GM19463 (cell line): ENCODE results near the gene CST6.
"Not testable (repeated sequence)": the region's sequence is repeated elsewhere in the genome, so short reads cannot be mapped to it uniquely, and the experiment has no call there.

Experiments
- ATAC-seq: cut with Tn5 transposase; IDR thresholded peaks from one replicate; pipeline ENCODE4 v1.9.1; 2021; ENCODE audit warnings: mild to moderate bottlenecking, moderate library complexity; ENCODE audit not compliant: unreplicated experiment

CST6 gene

DNA sequence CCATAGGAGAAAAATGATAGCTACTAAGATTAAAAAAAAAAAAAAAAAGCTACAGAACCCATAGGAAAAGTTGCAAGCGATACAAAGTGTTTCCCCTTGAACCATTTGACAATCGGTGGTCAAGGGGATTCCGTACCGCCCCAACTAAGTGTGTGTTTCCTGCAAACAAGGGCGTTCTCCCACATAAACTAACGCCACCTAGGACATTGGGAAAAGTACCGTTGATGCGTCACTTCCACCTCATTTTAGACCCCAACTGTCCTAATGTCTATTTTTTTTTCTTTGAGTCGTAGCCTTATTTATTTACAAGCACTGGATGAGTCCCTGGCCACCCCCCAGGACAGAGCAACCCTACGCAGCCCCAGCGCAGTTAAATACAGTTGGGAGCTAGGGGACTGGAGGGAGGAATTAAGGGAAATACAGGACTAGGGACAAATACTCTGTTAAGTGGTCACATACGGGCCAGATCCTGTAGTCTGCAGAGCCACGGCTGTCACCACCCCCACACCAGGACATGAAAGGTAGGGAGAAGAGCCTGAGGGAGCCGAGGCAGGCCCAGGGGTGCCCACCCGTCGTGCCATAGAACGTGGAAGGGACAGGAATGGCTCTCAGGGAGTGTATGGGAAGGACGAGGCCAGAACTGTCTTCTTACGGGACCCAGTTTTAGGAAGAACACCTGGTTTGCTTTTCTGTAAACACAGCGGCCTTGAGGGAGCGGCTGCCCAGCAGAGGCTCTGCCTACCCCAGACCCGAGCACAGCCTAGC, 28.8 kb upstream of the CST6 start:
- no peak for ATAC-seq

DNA sequence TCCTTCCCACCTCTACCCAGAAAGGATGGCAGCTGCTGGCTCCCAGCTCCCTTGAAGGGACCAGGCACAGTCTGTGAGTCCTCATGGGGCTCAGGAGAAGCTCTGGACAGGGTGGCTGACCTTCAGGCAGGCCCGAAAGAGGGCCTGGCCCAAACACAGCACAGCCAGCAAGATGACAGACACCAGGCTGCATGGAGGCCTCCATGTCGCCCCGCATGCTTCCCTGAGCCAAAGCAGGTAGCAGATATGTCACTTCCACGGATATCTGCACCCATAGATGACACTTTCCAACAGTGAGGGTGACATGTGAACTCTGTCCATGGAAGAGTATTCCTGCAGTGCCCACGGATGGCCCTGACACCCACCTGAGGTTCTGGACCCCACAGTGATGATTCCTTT, 28.2 kb upstream of the CST6 start:
- no peak for ATAC-seq

DNA sequence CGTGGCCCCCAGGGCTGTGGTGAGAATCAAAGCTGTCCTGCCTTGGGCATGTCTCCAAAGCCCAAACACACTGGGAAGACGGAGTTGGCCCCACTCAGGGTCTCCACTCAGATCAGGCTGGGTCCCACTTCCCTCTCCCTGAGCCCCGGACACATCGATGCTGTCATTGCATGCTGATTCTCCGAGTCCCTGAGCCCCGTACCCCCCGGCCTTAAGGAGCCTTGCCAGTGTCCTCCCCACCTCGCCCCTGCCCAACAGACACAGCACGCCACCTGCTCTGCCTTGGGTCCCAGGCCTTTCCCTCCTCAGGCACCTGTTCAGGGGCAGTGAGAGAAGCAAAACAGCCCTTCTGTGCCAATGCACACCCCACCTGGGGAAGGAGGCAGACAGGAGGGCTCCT, 24.5 kb upstream of the CST6 start:
- no peak for ATAC-seq

DNA sequence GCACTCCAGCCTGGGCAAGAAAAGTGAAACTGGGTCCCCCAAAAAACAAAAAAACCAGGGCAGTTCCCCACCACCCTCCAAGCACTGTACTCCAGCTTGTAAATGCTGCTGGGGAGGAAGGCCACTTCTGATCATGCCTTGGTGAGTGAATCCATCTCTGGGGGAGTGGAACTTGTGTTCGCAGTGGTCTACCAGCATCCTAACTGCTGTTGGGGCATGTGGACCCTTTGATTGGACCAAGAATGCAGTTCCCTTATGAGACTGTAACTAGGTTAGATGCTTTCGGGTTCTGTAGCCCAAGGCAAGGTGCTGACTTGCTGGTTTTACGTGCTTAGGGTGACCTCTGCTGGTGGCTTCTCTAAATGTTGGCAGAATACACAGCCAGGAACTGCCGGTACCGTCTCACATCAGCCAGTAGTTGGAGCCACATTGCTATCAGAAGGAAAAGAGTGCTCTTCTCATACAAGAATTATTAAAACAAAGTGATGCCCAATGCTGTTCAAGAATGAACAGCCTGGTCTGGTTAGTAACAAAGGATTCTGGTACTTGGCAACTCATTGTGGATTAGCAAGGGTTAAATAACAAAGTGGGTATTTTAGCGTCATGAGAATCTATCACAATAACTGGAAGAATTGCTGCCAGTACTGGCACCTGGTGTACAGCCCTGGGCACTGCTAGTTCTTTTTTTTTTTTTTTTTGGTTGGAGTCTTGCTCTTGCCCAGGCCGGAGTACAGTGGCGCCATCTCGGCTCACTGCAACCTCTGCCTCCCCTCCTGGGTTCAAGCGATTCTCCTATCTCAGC, 22.8 kb upstream of the CST6 start:
- peak; percentile 92 for ATAC-seq

DNA sequence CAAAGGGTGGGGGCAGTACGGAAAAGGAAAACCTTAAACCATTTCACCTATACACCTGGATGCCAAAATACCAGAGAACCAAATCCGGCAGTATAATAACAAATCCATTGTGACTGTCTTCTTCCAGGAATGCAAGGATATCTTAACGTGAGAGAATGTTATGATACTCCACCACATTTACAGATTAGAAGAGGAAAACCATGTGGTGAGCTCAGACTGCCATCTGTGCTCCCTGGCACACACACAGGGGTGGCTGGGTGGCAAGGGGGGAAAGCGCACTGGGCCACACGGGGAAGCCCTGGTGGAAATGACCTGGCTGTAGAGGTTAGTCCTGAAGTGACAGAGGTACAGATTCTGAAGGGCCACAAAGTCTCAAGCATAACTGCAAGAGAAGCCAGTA, 19.8 kb upstream of the CST6 start:
- no peak for ATAC-seq

DNA sequence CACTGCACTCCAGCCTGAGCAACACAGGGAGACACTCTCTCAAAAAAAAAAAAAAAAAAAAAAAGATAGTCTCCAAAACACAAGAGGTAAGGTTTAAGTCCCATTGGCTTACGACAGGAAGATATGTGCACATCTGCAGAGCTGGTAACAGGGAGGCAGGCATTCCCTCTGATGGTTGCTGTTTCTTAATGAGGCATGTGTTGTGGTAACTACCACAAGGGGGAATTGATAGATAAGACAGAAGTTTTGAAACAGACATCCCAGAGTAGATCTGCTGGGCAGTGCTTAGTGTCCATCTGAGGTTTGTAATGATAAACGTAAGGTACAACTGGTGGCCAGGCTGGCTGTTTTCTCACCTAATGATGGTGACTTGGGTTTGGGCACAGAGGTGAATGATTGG, 14.5 kb upstream of the CST6 start:
- no peak for ATAC-seq

DNA sequence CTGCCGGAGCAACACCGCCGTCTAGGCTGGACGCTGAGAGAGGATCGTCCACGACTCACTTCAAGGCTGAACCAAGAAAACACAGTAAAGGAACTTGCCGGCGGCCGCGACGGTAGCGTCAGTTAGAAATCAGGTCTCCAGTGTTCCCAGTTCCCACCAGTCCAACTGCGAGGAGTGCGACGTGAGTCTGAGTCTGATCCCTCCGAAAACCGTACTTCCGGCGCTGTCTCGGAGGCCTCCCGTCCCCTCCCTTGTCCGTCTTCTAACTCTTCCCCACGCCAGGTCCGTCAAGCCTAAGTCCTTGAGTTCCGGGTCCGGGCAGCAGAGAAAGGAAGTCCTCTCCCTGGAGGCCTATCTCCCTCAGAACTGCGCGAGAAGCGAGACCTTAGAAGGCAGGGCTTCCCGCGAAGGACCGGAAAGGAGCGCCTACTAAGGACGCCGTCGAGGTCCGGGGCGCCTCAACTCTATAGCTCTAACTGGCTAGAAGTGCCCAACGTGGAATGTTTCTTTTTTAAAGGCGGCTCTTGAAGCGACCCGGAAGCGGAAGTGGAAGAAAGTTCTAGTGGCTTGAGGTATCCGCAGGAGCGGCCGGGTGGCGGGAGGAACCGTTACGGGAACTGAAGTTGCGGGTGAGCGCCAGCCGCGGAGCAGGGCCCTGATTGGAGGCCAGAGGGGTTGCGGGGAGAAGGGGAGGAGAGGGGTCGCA, 9.7 kb upstream of the CST6 start, which contains the start of the genes BANF1 and EIF1AD:
Gene BANF1, plus strand, starts transcription at position 562 of the 706 bp plus-strand sequence. CDS start 748 bp downstream, outside the sequence.
Gene EIF1AD, minus strand, starts transcription at position 216 of the 706 bp plus-strand sequence. CDS start 1,768 bp downstream, outside the sequence.
- ATAC-seq, result peak; percentile 84

DNA sequence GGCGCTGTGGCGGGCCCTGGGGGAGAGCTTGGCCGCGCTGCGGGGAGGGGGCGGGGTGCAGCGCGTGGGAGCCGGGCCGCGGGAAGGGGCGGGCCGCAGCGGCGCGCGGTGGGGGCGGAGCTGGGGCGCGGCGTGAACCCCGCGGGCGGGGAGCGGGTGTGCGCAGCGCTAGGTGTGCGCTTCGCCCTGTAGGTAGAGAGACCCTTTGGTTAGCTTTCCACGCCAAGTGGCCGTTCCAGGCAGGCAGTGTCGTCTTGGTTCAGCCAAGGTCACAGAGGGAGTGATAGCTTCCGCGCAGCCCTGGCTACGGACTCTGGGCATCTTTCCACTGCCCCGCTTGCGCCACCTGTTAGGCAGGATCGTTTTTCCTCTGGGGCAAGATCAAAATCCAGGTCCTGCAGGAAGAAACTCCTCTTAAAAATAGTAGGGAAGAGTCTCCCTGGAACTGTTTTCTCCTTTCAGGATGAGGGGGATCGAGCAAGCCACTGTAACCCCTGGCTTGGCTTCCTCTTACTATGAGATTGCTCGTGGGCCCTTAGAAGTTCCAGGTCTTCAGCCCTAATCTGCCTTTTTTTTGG, 9.1 kb upstream of the CST6 start:
- peak; percentile 46 for ATAC-seq

DNA sequence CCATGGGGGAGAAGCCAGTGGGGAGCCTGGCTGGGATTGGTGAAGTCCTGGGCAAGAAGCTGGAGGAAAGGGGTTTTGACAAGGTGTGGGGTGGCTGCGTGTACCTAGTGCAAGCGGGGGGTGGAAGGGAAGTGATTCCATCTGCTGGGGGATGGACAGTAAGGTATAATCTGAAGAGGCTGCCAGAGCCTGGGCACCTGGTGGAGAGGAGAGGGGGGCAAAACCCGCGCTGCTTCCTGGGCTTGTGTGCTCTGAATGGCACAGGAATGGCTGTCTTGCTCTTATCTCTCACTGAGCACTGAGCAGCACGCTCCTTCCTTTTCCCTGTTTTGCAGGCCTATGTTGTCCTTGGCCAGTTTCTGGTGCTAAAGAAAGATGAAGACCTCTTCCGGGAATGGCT, 8.5 kb upstream of the CST6 start:
- ATAC-seq, result no peak

DNA sequence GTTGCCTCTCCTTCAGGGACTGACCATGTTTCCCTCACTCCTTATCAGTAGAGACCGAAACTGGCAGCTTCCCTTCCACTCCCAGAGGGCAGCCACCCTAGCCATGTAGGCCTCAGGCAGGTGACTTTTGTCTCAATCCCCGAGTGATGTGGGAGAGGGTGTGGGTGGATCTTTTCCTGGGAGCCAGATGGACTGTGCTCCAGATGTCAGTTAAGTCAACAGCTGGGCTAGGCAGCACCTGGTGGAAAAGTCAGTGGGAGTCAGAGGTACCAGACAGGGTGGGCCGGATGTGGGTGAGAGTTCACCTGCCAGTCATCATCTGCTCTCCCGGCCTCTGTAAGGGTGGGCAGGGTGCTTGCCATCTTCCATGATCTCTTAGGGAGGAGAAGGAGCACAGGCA, 7.6 kb upstream of the CST6 start:
- no peak for ATAC-seq

DNA sequence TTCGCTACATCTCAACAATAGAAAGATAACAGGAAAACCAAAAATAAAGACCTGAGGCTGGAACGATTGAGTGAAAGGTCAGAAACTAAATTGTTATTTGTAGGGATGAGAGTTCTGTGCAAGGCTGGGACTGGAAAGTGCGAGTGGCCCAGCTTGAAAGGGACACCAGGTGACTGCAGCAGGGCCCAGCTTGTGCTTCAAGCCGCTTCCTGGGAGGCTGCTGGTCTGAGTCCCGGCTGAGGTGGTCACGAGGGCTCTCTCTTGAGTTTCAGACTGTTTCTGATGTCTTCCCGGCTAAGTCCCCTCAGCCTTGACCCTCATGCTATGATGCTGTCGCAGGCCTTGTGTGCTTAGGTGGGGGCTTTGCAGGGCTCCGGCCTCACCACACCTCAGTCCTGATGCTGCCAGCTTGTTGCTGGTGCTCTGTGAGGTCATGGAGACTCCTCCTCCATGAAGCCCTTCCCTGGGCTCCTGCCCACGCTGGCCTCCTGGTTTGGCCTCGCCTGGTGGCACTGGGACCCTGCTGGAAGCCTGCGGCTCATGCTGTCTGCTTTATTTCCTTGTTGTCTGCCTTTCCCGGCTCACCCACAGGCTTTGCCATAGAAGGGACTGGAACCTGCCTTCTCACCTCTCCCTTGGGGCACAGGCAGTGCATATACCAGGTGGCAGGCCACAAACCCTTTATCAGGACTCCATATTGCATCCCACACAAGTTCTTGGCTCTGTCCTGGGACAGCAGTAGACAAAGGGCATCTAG, 5.5 kb upstream of the CST6 start:
- ATAC-seq, result no peak

DNA sequence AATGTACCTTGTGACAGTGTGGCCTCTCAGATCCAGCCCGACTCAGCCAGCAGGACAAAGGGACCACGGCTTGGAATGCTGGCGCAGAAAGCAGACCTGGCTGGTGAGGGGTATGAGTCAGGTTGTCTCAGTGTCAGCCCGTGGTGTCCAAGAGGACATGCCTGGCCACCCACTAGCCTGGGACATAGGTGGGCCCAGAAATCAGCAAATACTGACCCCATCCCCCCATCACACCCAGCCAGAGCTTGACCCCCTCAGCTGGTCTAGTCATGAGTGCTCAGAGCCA, 5.0 kb upstream of the CST6 start:
- ATAC-seq, result no peak

DNA sequence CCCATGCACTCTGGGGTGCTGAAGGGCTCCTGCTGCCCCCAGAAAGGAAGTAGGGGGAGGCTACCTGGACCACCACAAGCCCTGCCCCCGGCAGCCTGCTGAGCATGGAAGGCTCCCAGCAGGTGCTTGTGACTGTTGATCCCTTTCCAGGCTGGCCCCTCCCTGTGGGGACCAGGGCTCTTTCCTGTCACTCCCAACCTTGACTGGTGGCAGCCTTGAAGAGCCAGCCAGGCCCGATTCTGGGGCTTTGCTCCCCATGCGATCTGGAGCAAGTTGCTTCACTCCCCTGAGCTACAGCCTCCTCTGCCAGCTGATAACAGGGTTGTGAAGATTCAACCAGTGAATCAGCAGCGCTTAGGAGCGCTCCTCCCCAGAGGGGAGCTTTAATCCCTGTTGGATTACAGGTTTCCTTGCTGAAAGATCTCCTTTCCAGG, 4.6 kb upstream of the CST6 start:
- ATAC-seq, result no peak

DNA sequence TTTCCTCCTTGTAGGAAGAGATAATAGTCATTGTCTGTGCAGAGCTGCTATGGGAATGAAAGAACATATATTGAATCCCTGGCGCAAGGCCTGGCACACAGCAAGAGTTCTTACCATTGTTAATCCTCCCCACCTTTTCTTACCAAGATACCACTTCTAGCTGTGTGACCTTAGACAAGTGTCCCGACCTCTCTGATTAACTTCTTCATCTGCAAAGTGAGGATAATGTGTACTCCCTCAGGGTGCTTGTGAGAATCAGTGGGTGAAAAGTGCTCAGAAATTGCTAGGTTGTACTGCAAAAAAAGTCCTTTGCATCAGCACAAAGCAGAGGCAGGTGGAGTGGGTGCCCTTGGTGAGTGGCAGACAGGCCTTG, 3.7 kb upstream of the CST6 start:
- no peak for ATAC-seq

DNA sequence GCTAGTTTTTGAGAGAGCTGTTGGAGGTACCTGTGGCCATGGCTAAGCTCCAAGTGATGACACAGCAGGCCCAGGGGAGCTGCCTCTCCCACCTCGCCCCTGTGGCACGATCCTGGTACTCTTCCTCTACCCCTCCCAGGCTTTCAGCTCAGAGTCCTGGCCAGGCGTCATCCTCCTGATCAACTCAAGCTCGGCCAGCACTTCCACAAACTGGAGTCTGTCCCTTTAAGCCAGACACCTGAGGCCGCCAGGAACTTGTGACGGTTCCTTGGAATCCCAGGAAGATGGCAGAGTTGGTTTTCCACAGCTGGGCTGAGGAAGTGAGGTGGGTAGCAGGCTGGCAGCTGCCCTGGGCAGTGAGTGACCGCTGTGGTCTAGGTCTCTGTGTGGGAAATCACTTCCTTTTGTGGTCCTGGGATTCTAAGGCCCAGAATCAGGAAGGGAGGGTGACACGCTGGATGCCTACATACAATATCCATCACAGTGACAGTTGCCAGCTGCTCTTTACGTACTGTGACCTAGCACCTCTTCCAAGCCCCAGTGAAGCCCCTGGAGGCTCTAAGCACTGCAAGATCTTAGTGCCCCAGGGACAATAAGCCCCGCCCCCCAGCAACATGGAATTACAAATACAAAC, 3.2 kb upstream of the CST6 start:
- no peak for ATAC-seq

DNA sequence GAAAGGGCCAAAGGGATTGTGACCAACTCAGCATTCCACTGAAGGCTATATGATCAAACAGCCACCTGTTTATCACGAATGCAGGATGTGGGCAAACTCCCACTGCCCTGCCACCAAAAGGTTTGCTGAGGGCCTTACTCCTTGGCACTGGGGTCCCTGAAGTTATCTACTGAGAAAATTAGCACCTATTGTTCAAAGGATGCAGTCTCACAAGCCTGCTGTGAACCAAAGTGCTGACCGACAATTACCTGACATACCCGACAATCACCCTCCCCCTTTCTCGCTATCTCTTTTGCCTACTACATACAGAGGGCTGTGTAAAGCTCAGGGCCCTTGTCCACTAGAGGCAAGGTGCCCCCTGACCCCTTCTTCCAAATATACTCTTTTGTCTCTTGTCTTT, 1.8 kb upstream of the CST6 start:
- ATAC-seq, result not testable (repeated sequence)

DNA sequence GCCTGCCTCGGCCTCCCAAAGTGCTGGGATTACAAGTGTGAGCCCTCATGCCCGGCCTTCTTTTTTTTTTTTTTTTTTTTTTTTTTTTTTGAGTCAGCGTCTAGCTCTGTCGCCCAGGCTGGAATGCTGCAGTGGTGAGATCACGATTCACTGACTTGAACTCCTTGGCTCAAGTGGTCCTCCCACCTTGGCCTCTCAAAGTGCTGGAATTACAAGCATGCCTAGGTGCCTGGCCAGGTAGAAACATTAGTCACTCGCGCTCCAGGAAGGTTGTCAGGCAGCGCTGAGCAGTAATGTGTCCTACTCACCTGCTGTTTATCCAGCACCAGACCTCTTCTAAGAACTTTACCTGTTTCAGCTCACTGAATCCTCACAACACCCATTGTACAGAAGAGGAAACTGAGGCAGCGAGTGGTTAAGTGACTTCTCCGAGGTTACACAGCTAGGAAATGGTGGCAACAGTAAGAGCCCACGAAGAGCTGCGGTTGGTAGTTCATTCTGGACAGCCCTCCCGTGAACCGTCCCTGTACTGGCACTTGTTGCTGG, 496 bp upstream of the CST6 start:
- no peak for ATAC-seq

DNA sequence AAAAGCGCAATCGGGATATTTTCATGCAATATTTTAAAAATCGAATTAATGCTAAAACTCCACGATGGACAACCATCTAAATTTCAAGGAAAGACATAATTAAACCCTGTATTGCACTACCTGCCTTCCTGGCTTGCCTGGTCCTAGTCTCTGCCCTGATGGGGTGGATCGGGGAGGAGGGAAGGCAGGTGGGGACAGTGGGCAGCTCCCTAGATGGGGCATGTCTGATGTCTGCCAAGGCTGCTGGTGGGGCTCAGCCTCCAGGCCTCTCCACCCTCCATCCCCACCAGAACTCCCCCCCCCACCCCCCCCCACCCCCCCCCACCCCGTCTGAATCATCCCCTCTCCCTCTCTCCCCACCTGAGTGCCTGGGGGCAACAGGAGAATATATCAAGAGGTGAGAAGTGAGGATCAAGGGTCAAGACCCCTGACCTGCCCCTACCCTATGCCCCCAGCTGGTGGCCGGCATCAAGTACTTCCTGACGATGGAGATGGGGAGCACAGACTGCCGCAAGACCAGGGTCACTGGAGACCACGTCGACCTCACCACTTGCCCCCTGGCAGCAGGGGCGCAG, 650 bp downstream of the CST6 start:
- no peak for ATAC-seq

DNA sequence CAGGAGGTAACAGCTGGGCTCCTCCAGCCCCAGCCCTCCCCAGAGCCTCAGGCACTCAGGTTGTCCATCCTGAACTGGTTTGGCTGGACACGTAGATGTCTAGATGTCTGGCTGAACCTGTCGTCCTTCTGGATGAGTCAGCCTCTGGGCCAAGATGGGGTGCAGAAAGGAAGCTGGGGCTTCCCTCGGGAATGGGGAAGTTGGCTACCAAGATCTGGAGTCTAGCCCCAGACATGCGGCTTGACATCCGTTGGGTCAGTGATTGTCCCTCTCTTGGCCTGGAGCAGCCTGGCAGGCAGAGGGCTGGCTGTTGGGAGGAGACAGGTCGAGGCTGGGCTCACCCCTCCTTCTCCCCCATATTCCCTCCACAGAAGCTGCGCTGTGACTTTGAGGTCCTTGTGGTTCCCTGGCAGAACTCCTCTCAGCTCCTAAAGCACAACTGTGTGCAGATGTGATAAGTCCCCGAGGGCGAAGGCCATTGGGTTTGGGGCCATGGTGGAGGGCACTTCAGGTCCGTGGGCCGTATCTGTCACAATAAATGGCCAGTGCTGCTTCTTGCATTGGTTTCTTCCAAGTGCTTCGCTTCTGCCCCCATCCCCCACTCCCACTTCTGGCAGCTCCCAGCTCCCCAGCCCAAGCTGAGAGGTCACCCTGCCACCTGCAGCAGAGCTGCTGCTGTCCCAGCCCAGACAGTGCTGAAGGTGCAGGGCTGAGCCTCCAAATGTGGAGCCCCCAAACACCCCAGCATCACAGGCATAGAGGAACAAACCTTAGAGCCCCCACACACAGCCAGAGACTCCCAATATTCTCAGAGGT, 1.3 kb downstream of the CST6 start:
- no peak for ATAC-seq
